ENCODE measurements around the gene XKR8.

XKR8 gene

DNA sequence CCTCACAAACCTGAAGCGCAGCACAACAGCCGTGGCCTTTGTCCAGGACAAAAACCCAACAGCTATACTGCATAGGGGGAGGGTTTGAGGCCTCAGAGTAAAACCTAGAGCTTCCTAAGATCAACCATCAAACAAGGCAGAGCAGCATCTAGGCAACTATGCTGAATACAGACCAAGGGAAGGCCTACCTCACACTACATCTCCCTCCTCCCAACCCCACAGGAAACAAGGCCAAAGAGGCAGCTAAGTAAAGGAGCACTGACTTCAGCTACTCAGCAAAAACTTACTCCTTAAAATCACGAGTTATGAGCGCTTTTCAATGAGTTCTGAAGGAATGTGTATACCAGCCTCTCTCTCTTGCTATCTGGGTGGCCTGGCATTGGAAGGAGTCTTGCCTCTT lies 12.4 kb downstream of the XKR8 start:
- FAIRE-seq (no peak), DNase-seq (ENCODE audit: insufficient read length, low spot score) (no peak)
- TF ChIP-seq, protein P1, sequence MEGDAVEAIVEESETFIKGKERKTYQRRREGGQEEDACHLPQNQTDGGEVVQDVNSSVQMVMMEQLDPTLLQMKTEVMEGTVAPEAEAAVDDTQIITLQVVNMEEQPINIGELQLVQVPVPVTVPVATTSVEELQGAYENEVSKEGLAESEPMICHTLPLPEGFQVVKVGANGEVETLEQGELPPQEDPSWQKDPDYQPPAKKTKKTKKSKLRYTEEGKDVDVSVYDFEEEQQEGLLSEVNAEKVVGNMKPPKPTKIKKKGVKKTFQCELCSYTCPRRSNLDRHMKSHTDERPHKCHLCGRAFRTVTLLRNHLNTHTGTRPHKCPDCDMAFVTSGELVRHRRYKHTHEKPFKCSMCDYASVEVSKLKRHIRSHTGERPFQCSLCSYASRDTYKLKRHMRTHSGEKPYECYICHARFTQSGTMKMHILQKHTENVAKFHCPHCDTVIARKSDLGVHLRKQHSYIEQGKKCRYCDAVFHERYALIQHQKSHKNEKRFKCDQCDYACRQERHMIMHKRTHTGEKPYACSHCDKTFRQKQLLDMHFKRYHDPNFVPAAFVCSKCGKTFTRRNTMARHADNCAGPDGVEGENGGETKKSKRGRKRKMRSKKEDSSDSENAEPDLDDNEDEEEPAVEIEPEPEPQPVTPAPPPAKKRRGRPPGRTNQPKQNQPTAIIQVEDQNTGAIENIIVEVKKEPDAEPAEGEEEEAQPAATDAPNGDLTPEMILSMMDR (IDR thresholded peaks at IDR 0.05; ENCODE audit: insufficient read depth, missing control alignments) = no peak

DNA sequence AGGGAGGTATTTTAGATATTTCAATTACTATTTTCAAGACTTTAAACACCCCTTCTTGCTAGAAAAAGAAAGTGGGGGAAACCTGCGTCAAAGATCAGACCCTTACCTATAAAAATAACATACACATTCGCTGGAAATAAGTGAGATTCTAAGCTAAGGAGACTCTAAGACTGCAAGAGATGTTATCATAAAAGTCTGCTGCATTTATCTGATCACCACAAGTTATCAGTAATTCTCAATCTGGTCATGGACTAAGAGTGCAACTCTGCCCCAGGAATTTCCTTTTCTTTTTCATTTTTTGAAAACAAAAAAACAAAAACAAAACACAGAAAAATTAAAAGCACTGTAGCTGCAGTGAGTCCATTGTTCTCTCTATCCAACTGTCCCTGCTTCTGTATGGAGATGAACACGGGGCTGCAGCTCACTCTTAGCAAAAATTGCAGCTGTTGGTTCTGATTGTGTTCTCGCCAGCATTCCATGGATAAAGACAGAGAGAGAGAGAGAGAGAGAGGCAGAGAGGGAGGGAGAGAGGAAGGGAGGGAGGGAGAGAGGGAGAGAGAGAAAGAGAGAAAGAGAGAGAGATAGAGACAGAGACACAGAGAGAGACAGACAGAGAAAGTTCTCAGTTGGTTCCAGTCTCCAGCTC lies 14.1 kb downstream of the XKR8 start:
- TF ChIP-seq, protein P1 (IDR thresholded peaks at IDR 0.05; ENCODE audit: insufficient read depth, missing control alignments) = no peak
- FAIRE-seq = no peak
- DNase-seq (ENCODE audit: insufficient read length, low spot score) = no peak

DNA sequence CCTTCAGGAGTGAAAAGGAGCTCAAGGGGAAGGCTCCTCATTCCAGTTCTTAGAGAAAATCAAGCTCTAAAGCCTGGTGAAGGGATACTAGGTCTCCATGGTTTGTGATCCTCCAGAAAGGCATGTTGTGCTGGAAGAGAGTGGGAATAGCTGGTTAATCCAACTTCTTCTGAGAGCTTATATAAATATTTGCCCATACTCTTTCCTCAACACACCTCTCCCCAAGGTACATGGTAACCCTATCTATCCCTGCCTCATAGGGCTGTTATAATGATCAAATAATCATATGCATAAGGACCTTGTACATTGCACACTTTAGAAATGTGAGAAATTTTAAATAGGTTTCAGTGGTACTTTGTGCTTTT lies 14.6 kb downstream of the XKR8 start:
- TF ChIP-seq, protein P1 (IDR thresholded peaks at IDR 0.05; ENCODE audit: insufficient read depth, missing control alignments) = no peak
- no peak for FAIRE-seq

DNA sequence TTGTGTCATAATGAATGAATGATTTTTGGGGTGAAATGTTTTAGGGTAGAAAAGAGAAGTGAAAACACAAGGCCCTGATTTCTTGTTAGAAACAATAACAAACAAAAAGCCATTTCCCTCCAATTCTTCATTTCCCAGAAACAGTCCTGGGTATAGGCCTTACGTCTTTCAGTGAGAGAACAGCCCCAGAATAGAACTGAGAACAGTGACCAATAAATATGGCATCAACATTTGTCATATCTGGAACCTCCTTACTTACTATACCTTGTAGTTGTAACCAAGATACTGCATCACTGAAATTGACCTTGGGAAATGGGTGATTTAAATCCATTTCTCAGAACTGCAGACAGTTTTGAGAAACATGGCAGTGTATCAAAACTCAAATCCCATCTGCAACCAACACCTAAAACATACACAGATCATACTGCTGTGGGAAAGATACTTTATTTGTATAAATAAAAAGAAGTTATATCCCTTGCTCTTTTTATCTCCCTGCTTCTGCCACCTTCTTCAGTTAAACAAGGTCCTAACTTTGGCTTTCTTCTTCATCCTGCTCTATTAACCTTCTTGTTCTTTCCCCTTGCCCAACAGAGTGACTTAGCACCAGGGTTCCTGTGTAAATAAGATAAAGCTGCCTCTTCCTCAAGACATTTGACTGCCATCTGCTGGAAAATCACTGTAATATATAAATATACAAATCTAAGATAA lies 19.5 kb downstream of the XKR8 start:
- FAIRE-seq = no peak
- TF ChIP-seq, protein P1 (IDR thresholded peaks at IDR 0.05; ENCODE audit: insufficient read depth, missing control alignments) = peak; percentile 54
- no peak for DNase-seq (ENCODE audit: insufficient read length, low spot score)

More for the DNA sequence above, 14.6 kb downstream of the XKR8 start:
- no peak for DNase-seq (ENCODE audit: insufficient read length, low spot score)

DNA sequence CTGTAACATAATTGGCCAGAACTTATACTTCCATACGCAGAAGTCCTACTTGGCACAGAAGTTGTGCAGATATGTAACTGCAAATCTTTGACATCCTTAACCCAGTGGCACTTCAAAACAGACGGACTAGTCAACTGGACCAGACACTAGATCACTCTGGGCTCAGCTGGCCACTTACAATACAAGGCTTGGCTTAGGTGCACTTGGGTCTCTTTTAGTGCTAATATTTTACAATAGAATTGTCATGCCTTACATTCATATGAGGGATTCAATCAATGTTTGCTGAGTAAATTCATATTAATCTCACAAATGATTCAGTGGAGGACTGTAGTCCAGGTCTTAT lies 20.1 kb downstream of the XKR8 start:
- FAIRE-seq (no peak), DNase-seq (ENCODE audit: insufficient read length, low spot score) (no peak)
- TF ChIP-seq, protein P1 (IDR thresholded peaks at IDR 0.05; ENCODE audit: insufficient read depth, missing control alignments) = no peak

DNA sequence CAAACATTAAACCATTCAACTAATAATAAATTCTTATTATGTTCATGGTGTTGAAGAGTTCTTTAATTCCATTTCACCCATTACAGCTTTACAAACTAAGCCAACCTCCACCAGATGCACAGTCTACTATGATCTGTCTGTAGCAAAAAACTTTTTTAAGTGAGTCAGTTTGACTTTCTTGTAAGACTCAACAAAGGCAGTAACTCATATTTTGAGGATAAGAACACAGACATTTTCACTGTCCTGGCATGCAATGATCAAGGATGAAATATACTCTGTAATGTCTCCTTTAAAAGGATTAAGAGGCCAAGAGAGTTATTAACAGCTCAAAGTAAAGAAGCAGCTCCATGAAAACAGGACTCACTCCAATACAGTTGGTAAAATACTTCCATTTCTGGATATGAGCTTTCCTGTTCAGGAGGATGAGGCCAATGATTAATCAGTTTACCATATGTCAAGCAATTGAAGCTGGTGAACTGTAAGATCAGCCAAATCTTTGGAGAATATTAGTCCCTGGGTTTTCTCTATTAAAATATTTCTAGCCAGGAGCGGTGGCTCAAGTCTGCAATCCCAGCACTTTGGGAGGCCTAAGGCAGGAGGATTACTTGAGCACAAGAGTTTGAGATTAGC lies 20.6 kb downstream of the XKR8 start:
- FAIRE-seq (peak; percentile 89), DNase-seq (ENCODE audit: insufficient read length, low spot score) (no peak)
- TF ChIP-seq, protein P1 (IDR thresholded peaks at IDR 0.05; ENCODE audit: insufficient read depth, missing control alignments) = no peak

DNA sequence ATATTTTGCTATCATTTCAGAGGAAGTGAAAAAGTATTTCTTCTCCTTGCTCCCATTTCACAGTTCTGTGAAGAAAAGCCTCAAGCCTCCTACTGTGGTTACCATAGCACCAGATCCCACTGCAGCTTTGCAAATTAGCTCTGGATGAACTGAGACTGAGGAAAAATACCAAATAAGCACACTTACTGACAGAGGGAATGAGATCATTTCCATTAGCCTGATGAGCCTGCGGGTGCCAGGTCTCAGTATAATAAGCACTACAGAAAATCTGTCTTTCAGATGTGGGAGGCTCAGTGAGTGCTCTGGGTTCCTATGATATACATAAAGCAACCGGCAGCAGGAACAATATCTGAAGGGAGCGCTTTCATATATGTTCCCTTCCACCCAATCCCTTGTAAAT lies 21.4 kb downstream of the XKR8 start:
- TF ChIP-seq, protein P1 (IDR thresholded peaks at IDR 0.05; ENCODE audit: insufficient read depth, missing control alignments) = no peak
- DNase-seq (ENCODE audit: insufficient read length, low spot score) (no peak), FAIRE-seq (peak; percentile 69)
